Measurements from ENCODE around the gene GDF7. TPM values are rescaled to one million over a fixed set of nuclear protein-coding genes. Genes with fewer than 3 reads are reported as not detected.
A peak's percentile ranks its signal among the peaks of the same experiment; 100 is the strongest.

GDF7 gene
- total and polyA plus RNA-seq, 7 experiments from 2014 or later = 0.01 to 0.20 (median 0.05) TPM; not detected in 2

- peak overlapping the region in 3 of 9 donors; percentile 7 to 51 (median 28) for H3K27ac Mint-ChIP-seq
- no peak overlapping the region for H3K4me3 Mint-ChIP-seq
- peaks cover 0 to 38% (median 5%) of the 10 kb centered on the region in 5 donors for H3K36me3 Mint-ChIP-seq
- no peaks in the 10 kb centered on the region for H3K27me3 ChIP-seq (ENCODE audit: control insufficient read depth in 2 of 2, insufficient read depth in 2 of 2, low read length in 2 of 2)
- ChIA-PET POLR2A (interaction anchor here (1.3 kb wide), 1 partner anchor 199 kb away, joined by 3 read pairs; no protein-coding TSS in a partner anchor), CTCF (interaction anchor here (0.6 to 3.6 kb wide), 5 partner anchors 17 to 232 kb away, joined by 3 to 28 read pairs (median 15); no protein-coding TSS in a partner anchor)
- no peak overlapping the region for H3K27ac ChIP-seq (ENCODE audit: low read depth, low read length)
- H3K27me3 Mint-ChIP-seq = no peaks in the 10 kb centered on the region
- ATAC-seq = no peak
- H3K9me3 Mint-ChIP-seq = no peaks in the 10 kb centered on the region
- H3K4me3 ChIP-seq (ENCODE audit: low read length) = no peak overlapping the region
- H3K9me3 ChIP-seq (ENCODE audit: control insufficient read depth in 2 of 3, low read length in 3 of 3) = no peaks in the 10 kb centered on the region
- peaks cover 0 to 44% (median 0%) of the 10 kb centered on the region in 3 experiments for H3K36me3 ChIP-seq (ENCODE audit: control insufficient read depth in 2 of 3, insufficient read depth in 3 of 3, low read length in 3 of 3)
- no peaks in the 10 kb centered on the region for H3K4me1 ChIP-seq (ENCODE audit: control insufficient read depth in 2 of 2, insufficient read depth in 2 of 2, low read length in 2 of 2)
- intact Hi-C loops (cut with micrococcal nuclease) = loop anchor here in 1 of 2 donors (5.0 kb wide), 2 partner anchors 507 to 687 kb away; no protein-coding TSS in a partner anchor
- DNase-seq = no peak
- H3K4me1 Mint-ChIP-seq = peaks cover 7 to 23% (median 16%) of the 10 kb centered on the region in 7 donors
These were observed 23.1 kb upstream of the GDF7 start for GRCh38 chr2:20643826-20644225.

DNA sequence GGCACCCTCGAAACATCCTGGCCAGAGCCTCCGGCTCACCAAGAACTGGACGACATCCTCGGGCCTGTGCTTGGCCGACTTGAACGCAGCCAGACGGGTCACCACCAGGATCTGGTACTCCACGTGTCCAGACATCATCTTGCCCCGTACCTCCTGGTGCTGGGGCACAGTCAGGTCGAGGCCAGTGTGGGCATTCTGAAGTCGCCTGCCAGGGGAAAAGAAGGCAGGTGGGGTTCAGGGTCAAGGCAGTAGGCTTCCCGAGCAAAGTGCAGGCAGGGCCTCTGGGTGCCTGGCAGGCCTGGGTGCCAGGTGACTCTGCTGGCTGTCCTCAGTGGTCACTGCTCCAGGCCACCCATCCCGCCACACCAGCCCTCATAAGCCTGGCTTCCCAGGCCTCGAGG is 21.6 kb upstream of the GDF7 start:
- no peak overlapping the region for H3K4me3 Mint-ChIP-seq
- peaks cover 0 to 30% (median 3%) of the 10 kb centered on the region in 5 donors for H3K36me3 Mint-ChIP-seq
- H3K27me3 Mint-ChIP-seq = no peaks in the 10 kb centered on the region
- DNase-seq (no peak), ATAC-seq (no peak)
- H3K9me3 Mint-ChIP-seq = no peaks in the 10 kb centered on the region
- peaks cover 0 to 32% (median 0%) of the 10 kb centered on the region in 3 experiments for H3K36me3 ChIP-seq (ENCODE audit: control insufficient read depth in 2 of 3, insufficient read depth in 3 of 3, low read length in 3 of 3)
- peaks cover 9 to 10% of the 10 kb centered on the region in 2 donors for H3K4me1 ChIP-seq (ENCODE audit: control insufficient read depth in 2 of 2, insufficient read depth in 2 of 2, low read length in 2 of 2)
- ChIA-PET CTCF (no interaction called here), POLR2A (no interaction called here)
- no peaks in the 10 kb centered on the region for H3K9me3 ChIP-seq (ENCODE audit: control insufficient read depth in 2 of 3, low read length in 3 of 3)
- no peak overlapping the region for H3K27ac ChIP-seq (ENCODE audit: low read depth, low read length)
- H3K4me3 ChIP-seq (ENCODE audit: low read length) = no peak overlapping the region
- no peak overlapping the region for H3K27ac Mint-ChIP-seq
- intact Hi-C loops (cut with micrococcal nuclease) = no loop called here
- H3K27me3 ChIP-seq (ENCODE audit: control insufficient read depth in 2 of 2, insufficient read depth in 2 of 2, low read length in 2 of 2) = no peaks in the 10 kb centered on the region
- H3K4me1 Mint-ChIP-seq = peaks cover 14 to 36% (median 29%) of the 10 kb centered on the region in 7 donors

DNA sequence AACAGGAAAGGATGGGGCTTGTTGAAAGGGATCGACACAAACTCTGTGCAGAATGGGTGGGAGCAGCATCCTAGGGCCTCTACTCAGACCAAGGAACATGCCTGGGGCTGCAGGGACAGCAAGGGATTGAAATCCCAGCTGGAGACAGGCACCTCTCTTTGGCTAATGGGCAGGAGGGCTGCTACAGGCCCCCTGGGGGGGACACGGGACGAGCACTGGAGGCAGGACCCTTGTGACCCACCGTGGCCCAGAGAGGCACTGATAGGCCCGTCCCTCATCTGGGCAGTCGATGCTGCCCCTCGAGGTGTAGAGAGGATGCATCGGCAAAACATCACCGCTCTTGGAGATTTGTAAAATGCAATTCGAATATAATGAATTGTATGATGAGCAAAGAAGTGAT is 21.2 kb upstream of the GDF7 start:
- Histone ChIP-seq H3K4me1 (ENCODE audit: control insufficient read depth in 2 of 2, insufficient read depth in 2 of 2, low read length in 2 of 2) (peaks cover 9 to 13% of the 10 kb centered on the region in 2 donors), H3K27ac (ENCODE audit: low read depth, low read length) (no peak overlapping the region), H3K4me3 (ENCODE audit: low read length) (no peak overlapping the region), H3K9me3 (ENCODE audit: control insufficient read depth in 2 of 3, low read length in 3 of 3) (no peaks in the 10 kb centered on the region), H3K36me3 (ENCODE audit: control insufficient read depth in 2 of 3, insufficient read depth in 3 of 3, low read length in 3 of 3) (peaks cover 0 to 28% (median 0%) of the 10 kb centered on the region in 3 experiments), H3K27me3 (ENCODE audit: control insufficient read depth in 2 of 2, insufficient read depth in 2 of 2, low read length in 2 of 2) (no peaks in the 10 kb centered on the region)
- Mint-ChIP-seq H3K27ac (no peak overlapping the region), H3K4me3 (no peak overlapping the region), H3K4me1 (peaks cover 16 to 39% (median 32%) of the 10 kb centered on the region in 7 donors), H3K27me3 (no peaks in the 10 kb centered on the region), H3K36me3 (peaks cover 0 to 28% (median 3%) of the 10 kb centered on the region in 5 donors), H3K9me3 (no peaks in the 10 kb centered on the region)
- ATAC-seq (no peak), DNase-seq (no peak)
- POLR2A ChIA-PET = no interaction called here
- intact Hi-C loops (cut with micrococcal nuclease) = no loop called here
- CTCF ChIA-PET = interaction anchor here (1.5 kb wide), 1 partner anchor 16 kb away, joined by 5 read pairs; no protein-coding TSS in a partner anchor

- no peak overlapping the region for H3K27ac ChIP-seq (ENCODE audit: low read depth, low read length)
- Mint-ChIP-seq H3K27me3 (no peaks in the 10 kb centered on the region), H3K27ac (no peak overlapping the region), H3K4me3 (no peak overlapping the region), H3K9me3 (no peaks in the 10 kb centered on the region), H3K36me3 (peaks cover 0 to 23% (median 3%) of the 10 kb centered on the region in 5 donors), H3K4me1 (peaks cover 20 to 43% (median 34%) of the 10 kb centered on the region in 7 donors)
- no peaks in the 10 kb centered on the region for H3K9me3 ChIP-seq (ENCODE audit: control insufficient read depth in 2 of 3, low read length in 3 of 3)
- intact Hi-C loops (cut with micrococcal nuclease) = no loop called here
- CTCF ChIA-PET = interaction anchor here (1.5 kb wide), 1 partner anchor 15 kb away, joined by 5 read pairs; no protein-coding TSS in a partner anchor
- ATAC-seq (no peak), DNase-seq (no peak)
- peaks cover 0 to 21% (median 0%) of the 10 kb centered on the region in 3 experiments for H3K36me3 ChIP-seq (ENCODE audit: control insufficient read depth in 2 of 3, insufficient read depth in 3 of 3, low read length in 3 of 3)
- no peak overlapping the region for H3K4me3 ChIP-seq (ENCODE audit: low read length)
- POLR2A ChIA-PET = no interaction called here
- no peaks in the 10 kb centered on the region for H3K27me3 ChIP-seq (ENCODE audit: control insufficient read depth in 2 of 2, insufficient read depth in 2 of 2, low read length in 2 of 2)
- H3K4me1 ChIP-seq (ENCODE audit: control insufficient read depth in 2 of 2, insufficient read depth in 2 of 2, low read length in 2 of 2) = peaks cover 12 to 15% of the 10 kb centered on the region in 2 donors
These were observed 20.5 kb upstream of the GDF7 start for GRCh38 chr2:20646446-20646845.

- Histone ChIP-seq H3K36me3 (ENCODE audit: control insufficient read depth in 2 of 3, insufficient read depth in 3 of 3, low read length in 3 of 3) (peaks cover 0 to 16% (median 0%) of the 10 kb centered on the region in 3 experiments), H3K9me3 (ENCODE audit: control insufficient read depth in 2 of 3, low read length in 3 of 3) (no peaks in the 10 kb centered on the region), H3K27me3 (ENCODE audit: control insufficient read depth in 2 of 2, insufficient read depth in 2 of 2, low read length in 2 of 2) (no peaks in the 10 kb centered on the region), H3K4me3 (ENCODE audit: low read length) (no peak overlapping the region), H3K4me1 (ENCODE audit: control insufficient read depth in 2 of 2, insufficient read depth in 2 of 2, low read length in 2 of 2) (peaks cover 16 to 20% of the 10 kb centered on the region in 2 donors), H3K27ac (ENCODE audit: low read depth, low read length) (no peak overlapping the region)
- no peaks in the 10 kb centered on the region for H3K27me3 Mint-ChIP-seq
- no peaks in the 10 kb centered on the region for H3K9me3 Mint-ChIP-seq
- peaks cover 0 to 16% (median 3%) of the 10 kb centered on the region in 5 donors for H3K36me3 Mint-ChIP-seq
- intact Hi-C loops (cut with micrococcal nuclease) = no loop called here
- CTCF ChIA-PET = interaction anchor here (1.1 to 1.5 kb wide), 2 partner anchors 14 to 203 kb away, joined by 4 to 5 read pairs; no protein-coding TSS in a partner anchor
- DNase-seq (no peak), ATAC-seq (no peak)
- peak overlapping the region in 2 of 9 donors; percentile 17 to 54 for H3K27ac Mint-ChIP-seq
- no peak overlapping the region for H3K4me3 Mint-ChIP-seq
- POLR2A ChIA-PET = interaction anchor here (1.6 kb wide), 1 partner anchor 176 kb away, joined by 3 read pairs; the partner anchor contains the start of gene LDAH
- peaks cover 25 to 47% (median 42%) of the 10 kb centered on the region in 7 donors for H3K4me1 Mint-ChIP-seq
These were observed 19.7 kb upstream of the GDF7 start for GRCh38 chr2:20647211-20647610.

GRCh38 chr2:20647738-20648137 is 19.2 kb upstream of the GDF7 start:
- Mint-ChIP-seq H3K36me3 (peaks cover 0 to 16% (median 3%) of the 10 kb centered on the region in 5 donors), H3K4me1 (peaks cover 22 to 47% (median 42%) of the 10 kb centered on the region in 7 donors), H3K9me3 (peaks cover 0 to 3% (median 0%) of the 10 kb centered on the region in 11 donors), H3K4me3 (peak overlapping the region in 1 of 10 donors; percentile 51), H3K27me3 (no peaks in the 10 kb centered on the region), H3K27ac (peak overlapping the region in 3 of 9 donors; percentile 48 to 98 (median 89))
- Histone ChIP-seq H3K36me3 (ENCODE audit: control insufficient read depth in 2 of 3, insufficient read depth in 3 of 3, low read length in 3 of 3) (peaks cover 0 to 16% (median 0%) of the 10 kb centered on the region in 3 experiments), H3K27ac (ENCODE audit: low read depth, low read length) (no peak overlapping the region), H3K4me3 (ENCODE audit: low read length) (no peak overlapping the region), H3K4me1 (ENCODE audit: control insufficient read depth in 2 of 2, insufficient read depth in 2 of 2, low read length in 2 of 2) (peaks cover 16 to 20% of the 10 kb centered on the region in 2 donors), H3K27me3 (ENCODE audit: control insufficient read depth in 2 of 2, insufficient read depth in 2 of 2, low read length in 2 of 2) (no peaks in the 10 kb centered on the region), H3K9me3 (ENCODE audit: control insufficient read depth in 2 of 3, low read length in 3 of 3) (no peaks in the 10 kb centered on the region)
- intact Hi-C loops (cut with micrococcal nuclease) = no loop called here
- no peak for ATAC-seq
- ChIA-PET CTCF (interaction anchor here (1.1 to 4.3 kb wide), 2 partner anchors 14 to 204 kb away, joined by 4 to 37 read pairs; no protein-coding TSS in a partner anchor), POLR2A (interaction anchor here (1.6 kb wide), 1 partner anchor 175 kb away, joined by 3 read pairs; the partner anchor contains the start of gene LDAH)
- DNase-seq = no peak
